Smooth muscle cell of the umbilical artery (primary cell): ENCODE data around the gene OTUD3. TPM values are rescaled to one million over a fixed set of nuclear protein-coding genes. Genes with fewer than 3 reads are reported as not detected.

Experiments used
- total RNA-seq: library from RNA; depleted of rRNA; stranded (reverse); fragments of >200 nt; gene quantifications from 2 replicates; pipeline ENCODE4 v1.2.3, GENCODE V29; 2014

Gene OTUD3
- total RNA-seq = 7.7 and 10.3 TPM in 2 replicates

DNA sequence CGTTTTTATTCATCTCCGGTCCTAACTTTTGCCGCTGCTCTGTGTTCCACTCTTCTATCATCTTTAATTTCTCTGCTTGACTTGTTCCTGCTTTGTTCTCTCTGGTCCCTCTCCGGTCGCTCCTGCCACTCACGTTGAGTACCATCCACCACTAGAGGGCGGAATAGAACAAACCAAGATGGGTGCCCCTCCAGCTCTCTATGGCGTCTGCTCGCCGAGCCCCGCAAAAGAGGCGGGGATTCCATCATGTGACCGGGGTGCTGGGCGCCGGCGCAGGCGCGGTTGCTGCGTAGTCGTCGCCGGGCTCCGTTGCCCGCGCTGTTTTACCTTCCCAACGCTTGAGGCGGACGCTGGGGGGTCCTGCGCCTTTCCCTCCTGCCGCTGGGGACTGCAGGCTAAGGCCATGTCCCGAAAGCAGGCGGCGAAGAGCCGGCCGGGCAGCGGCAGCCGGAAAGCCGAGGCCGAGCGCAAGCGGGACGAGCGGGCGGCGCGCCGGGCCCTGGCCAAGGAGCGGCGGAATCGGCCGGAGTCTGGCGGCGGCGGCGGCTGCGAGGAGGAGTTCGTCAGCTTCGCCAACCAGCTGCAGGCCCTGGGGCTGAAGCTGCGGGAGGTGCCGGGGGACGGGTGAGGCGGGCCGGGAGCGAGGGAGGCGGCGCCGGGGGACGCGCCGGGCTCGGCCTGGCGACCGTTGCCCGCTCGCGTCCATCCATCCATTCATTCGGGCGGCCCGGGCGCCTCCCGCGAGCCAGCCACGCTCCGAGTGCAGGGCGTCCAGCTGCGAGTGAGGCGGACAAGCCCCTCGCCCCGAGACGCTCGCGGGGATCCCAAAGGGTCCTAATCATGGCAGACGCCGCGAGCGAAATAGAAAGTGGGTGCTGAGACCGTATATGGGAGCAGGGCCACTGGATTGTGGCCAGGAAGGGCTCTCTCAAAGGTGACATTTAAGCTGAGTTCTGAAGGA lies at the start of gene OTUD3:
Gene OTUD3 (plus strand): TSS at position 285 of the 961 bp plus-strand sequence. CDS start 119 bp downstream, at position 404.

GRCh38 chr1:19923137-19923952 lies 41.1 kb downstream of the OTUD3 start, which contains the start of gene PLA2G2E:
TSS of gene PLA2G2E (minus strand) at chr1:19923617. CDS start at chr1:19923559, 58 bp downstream.

Other genes with a start within 250 kb of the OTUD3 start
- 57.9 and 99.5 TPM in 2 replicates for gene NBL1, start 238.1 kb upstream of the OTUD3 start, total RNA-seq
- not detected in 2 replicates for gene HTR6, start 217.5 kb upstream of the OTUD3 start, total RNA-seq
- 5.0 and 6.6 TPM in 2 replicates for gene TMCO4, start 82.5 kb upstream of the OTUD3 start, total RNA-seq
- not detected in 2 replicates for gene RNF186, start 67.1 kb upstream of the OTUD3 start, total RNA-seq
- not detected in 2 replicates for gene PLA2G2E, start 41.2 kb downstream of the OTUD3 start, total RNA-seq
- not detected in 2 replicates for gene PLA2G2A, start 97.2 kb downstream of the OTUD3 start, total RNA-seq
- not detected in 2 replicates for gene PLA2G5, start 187.8 kb downstream of the OTUD3 start, total RNA-seq
- not detected in 2 replicates for gene PLA2G2D, start 237.1 kb downstream of the OTUD3 start, total RNA-seq